ENCODE results near the gene BANP. TPM values are rescaled to one million over a fixed set of nuclear protein-coding genes. Genes with fewer than 3 reads are reported as not detected.

Gene BANP
- total and polyA plus RNA-seq, 4 donors, result 10.3 to 56.6 (median 20.1) TPM

- no peaks in the 10 kb centered on the region for H3K27me3 ChIP-seq (ENCODE audit: control insufficient read depth in 3 of 3, insufficient read depth in 3 of 3, low read length in 2 of 3)
- no peak for DNase-seq
- no peak for TF ChIP-seq CTCF (IDR thresholded peaks at IDR 0.05; ENCODE audit: control extremely low read depth, extremely low read depth)
- no peak overlapping the region for H3K9ac ChIP-seq (ENCODE audit: insufficient read depth in 1 of 2, low read length in 2 of 2)
- 77 to 86% methylated on average over 25 of the region's 25 CpGs for WGBS, 2 donors
- peaks cover 0 to 3% (median 0%) of the 10 kb centered on the region in 4 donors for H3K9me3 ChIP-seq (ENCODE audit: control insufficient read depth in 4 of 4, insufficient read depth in 3 of 4, low read length in 3 of 4)
- no peaks in the 10 kb centered on the region for H3K4me1 ChIP-seq (ENCODE audit: control insufficient read depth in 5 of 5, insufficient read depth in 5 of 5, low read length in 5 of 5)
- H3K27ac ChIP-seq (ENCODE audit: low read depth in 1 of 2, low read length in 1 of 2), result no peak overlapping the region
- no peak overlapping the region for H3K4me3 ChIP-seq
- ATAC-seq (ENCODE audit: insufficient read depth, low FRiP score), result no peak
- peaks cover 0 to 46% (median 3%) of the 10 kb centered on the region in 4 donors for H3K36me3 ChIP-seq (ENCODE audit: control insufficient read depth in 4 of 4, insufficient read depth in 4 of 4, low read length in 4 of 4)
These were observed 118.3 kb downstream of the BANP start for GRCh38 chr16:88069397-88070168.

GRCh38 chr16:88070341-88070740, 119.1 kb downstream of the BANP start:
- ATAC-seq (ENCODE audit: insufficient read depth, low FRiP score) (no peak), DNase-seq (no peak)
- H3K9ac ChIP-seq (ENCODE audit: insufficient read depth in 1 of 2, low read length in 2 of 2), result no peak overlapping the region
- H3K4me3 ChIP-seq, result no peak overlapping the region
- H3K27me3 ChIP-seq (ENCODE audit: control insufficient read depth in 3 of 3, insufficient read depth in 3 of 3, low read length in 2 of 3), result no peaks in the 10 kb centered on the region
- H3K4me1 ChIP-seq (ENCODE audit: control insufficient read depth in 5 of 5, insufficient read depth in 5 of 5, low read length in 5 of 5), result no peaks in the 10 kb centered on the region
- peaks cover 0 to 3% (median 0%) of the 10 kb centered on the region in 4 donors for H3K9me3 ChIP-seq (ENCODE audit: control insufficient read depth in 4 of 4, insufficient read depth in 3 of 4, low read length in 3 of 4)
- H3K27ac ChIP-seq (ENCODE audit: low read depth in 1 of 2, low read length in 1 of 2), result no peak overlapping the region
- H3K36me3 ChIP-seq (ENCODE audit: control insufficient read depth in 4 of 4, insufficient read depth in 4 of 4, low read length in 4 of 4), result peaks cover 0 to 48% (median under 1%) of the 10 kb centered on the region in 4 donors
- WGBS, 2 donors, result 94 to 95% methylated on average over 12 of the region's 12 CpGs
- TF ChIP-seq CTCF (IDR thresholded peaks at IDR 0.05; ENCODE audit: control extremely low read depth, extremely low read depth), result no peak

- Histone ChIP-seq H3K36me3 (ENCODE audit: control insufficient read depth in 4 of 4, insufficient read depth in 4 of 4, low read length in 4 of 4) (peaks cover 0 to 52% (median 0%) of the 10 kb centered on the region in 4 donors), H3K27me3 (ENCODE audit: control insufficient read depth in 3 of 3, insufficient read depth in 3 of 3, low read length in 2 of 3) (no peaks in the 10 kb centered on the region), H3K27ac (ENCODE audit: low read depth in 1 of 2, low read length in 1 of 2) (no peak overlapping the region), H3K9ac (ENCODE audit: insufficient read depth in 1 of 2, low read length in 2 of 2) (no peak overlapping the region), H3K4me3 (no peak overlapping the region), H3K9me3 (ENCODE audit: control insufficient read depth in 4 of 4, insufficient read depth in 3 of 4, low read length in 3 of 4) (peaks cover 0 to 3% (median 0%) of the 10 kb centered on the region in 4 donors), H3K4me1 (ENCODE audit: control insufficient read depth in 5 of 5, insufficient read depth in 5 of 5, low read length in 5 of 5) (no peaks in the 10 kb centered on the region)
- WGBS, 2 donors, result 96 to 97% methylated on average over 22 to 23 of the region's 23 CpGs
- ATAC-seq (ENCODE audit: insufficient read depth, low FRiP score), result no peak
- TF ChIP-seq CTCF (IDR thresholded peaks at IDR 0.05; ENCODE audit: control extremely low read depth, extremely low read depth), result no peak
- no peak for DNase-seq
These were observed 119.9 kb downstream of the BANP start for GRCh38 chr16:88070989-88071625.

Measured in lung (tissue), 12 donors.